Measurements from ENCODE around the gene GPRIN1. TPM values are rescaled to one million over a fixed set of nuclear protein-coding genes. Genes with fewer than 3 reads are reported as not detected.
A peak's percentile ranks its signal among the peaks of the same experiment; 100 is the strongest.

Gene GPRIN1
- total RNA-seq, 1 donor: 7.1 TPM

- TF ChIP-seq CTCF (IDR thresholded peaks at IDR 0.05; ENCODE audit: insufficient read depth, low read length): no peak
These were observed 35.7 kb downstream of the GPRIN1 start for GRCh38 chr5:176574297-176574591.

GRCh38 chr5:176573564-176574296 is 36.2 kb downstream of the GPRIN1 start:
- DNase-seq (ENCODE audit: low read depth): peak; percentile 47
- peak; percentile 83 for TF ChIP-seq CTCF (IDR thresholded peaks at IDR 0.05; ENCODE audit: insufficient read depth, low read length)
- H3K4me3 ChIP-seq (ENCODE audit: low read depth, low read length): no peak overlapping the region

More at GRCh38 chr5:176574297-176574591, 35.7 kb downstream of the GPRIN1 start:
- H3K4me3 ChIP-seq (ENCODE audit: low read depth, low read length): no peak overlapping the region
- no peak for DNase-seq (ENCODE audit: low read depth)

- peak; percentile 64 for DNase-seq (ENCODE audit: low read depth)
- peak; percentile 45 for TF ChIP-seq CTCF (IDR thresholded peaks at IDR 0.05; ENCODE audit: insufficient read depth, low read length)
- no peak overlapping the region for H3K4me3 ChIP-seq (ENCODE audit: low read depth, low read length)
These were observed 39.9 kb downstream of the GPRIN1 start for GRCh38 chr5:176570044-176570443.

GRCh38 chr5:176568657-176569056 is 41.3 kb downstream of the GPRIN1 start:
- no peak overlapping the region for H3K4me3 ChIP-seq (ENCODE audit: low read depth, low read length)
- DNase-seq (ENCODE audit: low read depth): no peak
- TF ChIP-seq CTCF (IDR thresholded peaks at IDR 0.05; ENCODE audit: insufficient read depth, low read length): no peak

- no peak overlapping the region for H3K4me3 ChIP-seq (ENCODE audit: low read depth, low read length)
- DNase-seq (ENCODE audit: low read depth): no peak
- no peak for TF ChIP-seq CTCF (IDR thresholded peaks at IDR 0.05; ENCODE audit: insufficient read depth, low read length)
These were observed 44.1 kb downstream of the GPRIN1 start for GRCh38 chr5:176565760-176566288.

GRCh38 chr5:176564002-176564401 is 46.0 kb downstream of the GPRIN1 start:
- DNase-seq (ENCODE audit: low read depth): no peak
- H3K4me3 ChIP-seq (ENCODE audit: low read depth, low read length): no peak overlapping the region
- TF ChIP-seq CTCF (IDR thresholded peaks at IDR 0.05; ENCODE audit: insufficient read depth, low read length): no peak

GRCh38 chr5:176562189-176562588 is 47.8 kb downstream of the GPRIN1 start:
- DNase-seq (ENCODE audit: low read depth): no peak
- no peak for TF ChIP-seq CTCF (IDR thresholded peaks at IDR 0.05; ENCODE audit: insufficient read depth, low read length)

More at GRCh38 chr5:176562189-176562588, 47.8 kb downstream of the GPRIN1 start:
- H3K4me3 ChIP-seq (ENCODE audit: low read depth, low read length): no peak overlapping the region

All from fibroblast of the aortic adventitia (primary cell).